Measurements from ENCODE around the gene HMGXB4.
A peak's percentile ranks its signal among the peaks of the same experiment; 100 is the strongest.

HMGXB4 gene

GRCh38 chr22:35310556-35311550, 53.6 kb downstream of the HMGXB4 start:
- peak; percentile 8 for DNase-seq (ENCODE audit: low spot score)

- DNase-seq (ENCODE audit: low spot score) = no peak
Measured at GRCh38 chr22:35311551-35311999, 54.3 kb downstream of the HMGXB4 start.

GRCh38 chr22:35312198-35313059, 55.1 kb downstream of the HMGXB4 start:
- DNase-seq (ENCODE audit: low spot score) = peak; percentile 79

GRCh38 chr22:35313311-35314121, 56.2 kb downstream of the HMGXB4 start:
- peak; percentile 6 for DNase-seq (ENCODE audit: low spot score)

GRCh38 chr22:35314161-35314942, 57.1 kb downstream of the HMGXB4 start:
- DNase-seq (ENCODE audit: low spot score) = peak; percentile 20

GRCh38 chr22:35315141-35315854, 58.0 kb downstream of the HMGXB4 start:
- DNase-seq (ENCODE audit: low spot score) = no peak

- DNase-seq (ENCODE audit: low spot score) = no peak
Measured at GRCh38 chr22:35315855-35316745, 58.8 kb downstream of the HMGXB4 start.

- DNase-seq (ENCODE audit: low spot score) = no peak
Measured at GRCh38 chr22:35316751-35317150, 59.5 kb downstream of the HMGXB4 start.

GRCh38 chr22:35317680-35318290, 60.5 kb downstream of the HMGXB4 start:
- DNase-seq (ENCODE audit: low spot score) = no peak

- no peak for DNase-seq (ENCODE audit: low spot score)
Measured at GRCh38 chr22:35318346-35319215, 61.3 kb downstream of the HMGXB4 start.

- DNase-seq (ENCODE audit: low spot score) = no peak
Measured at GRCh38 chr22:35319244-35319985, 62.1 kb downstream of the HMGXB4 start.

GRCh38 chr22:35322126-35322525, 64.8 kb downstream of the HMGXB4 start:
- DNase-seq (ENCODE audit: low spot score) = no peak

- DNase-seq (ENCODE audit: low spot score) = no peak
Measured at GRCh38 chr22:35322893-35323292, 65.6 kb downstream of the HMGXB4 start.

GRCh38 chr22:35323305-35323704, 66.0 kb downstream of the HMGXB4 start:
- no peak for DNase-seq (ENCODE audit: low spot score)

GRCh38 chr22:35324067-35324466, 66.8 kb downstream of the HMGXB4 start:
- no peak for DNase-seq (ENCODE audit: low spot score)

- no peak for DNase-seq (ENCODE audit: low spot score)
Measured at GRCh38 chr22:35324762-35325161, 67.5 kb downstream of the HMGXB4 start.

GRCh38 chr22:35325209-35325608, 67.9 kb downstream of the HMGXB4 start:
- no peak for DNase-seq (ENCODE audit: low spot score)

Data from SW480 (cell line).